ENCODE measurements around the gene ANKRD35. TPM values are rescaled to one million over a fixed set of nuclear protein-coding genes. Genes with fewer than 3 reads are reported as not detected.

ANKRD35 gene
- total RNA-seq, 1 donor from 2014 or later: 1.6 TPM

Small RNA genes within 50 kb of the gene (microRNA-seq; reads per million reads assigned to microRNA genes)
- not detected for gene MIR6736 (ENCODE audit: borderline microRNAs expressed)

Other genes starting within 250 kb of the ANKRD35 start
- gene PDZK1, start 178.5 kb downstream of the ANKRD35 start, total RNA-seq: 0.67 TPM
- gene CD160, start 166.4 kb downstream of the ANKRD35 start, total RNA-seq: 0.93 TPM
- gene RNF115, start 61.8 kb downstream of the ANKRD35 start, total RNA-seq: 15.8 TPM
- gene POLR3C, start 61.7 kb downstream of the ANKRD35 start, total RNA-seq: 29.1 TPM
- gene NUDT17, start 40.2 kb downstream of the ANKRD35 start, total RNA-seq: 1.8 TPM
- gene PIAS3, start 26.8 kb downstream of the ANKRD35 start, total RNA-seq: 29.2 TPM
- gene ITGA10, start 24.2 kb upstream of the ANKRD35 start, total RNA-seq: 10.8 TPM
- 31.0 TPM for gene PEX11B, start 32.9 kb upstream of the ANKRD35 start, total RNA-seq
- 102 TPM for gene RBM8A, start 41.6 kb upstream of the ANKRD35 start, total RNA-seq
- 32.8 TPM for gene LIX1L, start 72.2 kb upstream of the ANKRD35 start, total RNA-seq
- 0.69 TPM for gene ANKRD34A, start 78.7 kb upstream of the ANKRD35 start, total RNA-seq
- gene POLR3GL, start 78.8 kb upstream of the ANKRD35 start, total RNA-seq: 21.4 TPM
- gene TXNIP, start 110.7 kb upstream of the ANKRD35 start, total RNA-seq: 945 TPM
- gene HJV, start 135.9 kb upstream of the ANKRD35 start, total RNA-seq: not detected

All from upper lobe of right lung (tissue), 1 donor.